GM21576 (cell line): ENCODE measurements around the gene CYP3A5.
"Not testable (repeated sequence)": the region's sequence is repeated elsewhere in the genome, so short reads cannot be mapped to it uniquely, and the experiment has no call there.

Experiments used
- ATAC-seq: cut with Tn5 transposase; IDR thresholded peaks from one replicate; pipeline ENCODE4 v1.9.1; 2021; ENCODE audit warnings: mild to moderate bottlenecking, moderate library complexity; ENCODE audit not compliant: unreplicated experiment

Gene CYP3A5

GRCh38 chr7:99643464-99643863, 36.3 kb downstream of the CYP3A5 start:
- no peak for ATAC-seq

- ATAC-seq, result no peak
Observed at GRCh38 chr7:99642027-99642426, 37.8 kb downstream of the CYP3A5 start.

DNA sequence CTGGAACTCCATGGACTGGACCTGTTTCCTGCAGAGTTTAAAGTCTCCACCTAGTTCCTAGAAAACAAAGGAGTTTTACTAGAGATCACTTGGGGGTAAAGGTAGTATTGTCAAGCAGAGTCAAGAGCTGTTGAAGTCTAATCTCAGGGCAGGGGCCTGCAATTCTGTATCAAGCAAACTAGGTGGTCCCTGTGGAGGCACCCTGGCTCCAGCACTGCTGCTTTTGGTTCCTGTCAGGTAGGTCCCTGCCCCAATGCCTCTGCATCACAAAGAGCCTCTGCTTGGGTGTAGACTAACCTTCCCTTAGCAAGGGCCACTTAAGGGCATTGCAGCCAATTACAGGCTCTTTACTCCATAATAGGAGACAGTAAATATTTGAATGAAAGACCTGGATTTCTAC, 40.5 kb downstream of the CYP3A5 start:
- ATAC-seq, result no peak

DNA sequence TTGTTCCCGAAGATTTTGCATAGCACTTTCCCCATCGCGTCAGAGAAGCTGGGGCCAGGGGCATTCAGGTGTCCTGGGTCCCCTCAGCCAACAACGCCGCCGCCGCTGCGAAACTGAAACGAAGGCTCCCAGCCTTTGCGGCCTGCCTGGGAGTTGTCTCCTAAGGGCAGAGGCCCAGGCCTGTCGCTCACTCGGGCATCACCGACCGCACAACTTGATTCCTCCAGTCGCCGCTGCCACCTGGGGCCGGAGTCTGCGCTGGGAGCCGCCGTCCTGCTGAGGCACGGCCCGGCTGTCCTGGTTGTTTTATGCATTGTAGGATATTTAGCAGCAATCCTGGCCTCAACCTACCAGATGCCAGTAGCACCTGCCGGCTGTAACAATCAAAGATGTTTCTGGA, 41.1 kb downstream of the CYP3A5 start:
- no peak for ATAC-seq

DNA sequence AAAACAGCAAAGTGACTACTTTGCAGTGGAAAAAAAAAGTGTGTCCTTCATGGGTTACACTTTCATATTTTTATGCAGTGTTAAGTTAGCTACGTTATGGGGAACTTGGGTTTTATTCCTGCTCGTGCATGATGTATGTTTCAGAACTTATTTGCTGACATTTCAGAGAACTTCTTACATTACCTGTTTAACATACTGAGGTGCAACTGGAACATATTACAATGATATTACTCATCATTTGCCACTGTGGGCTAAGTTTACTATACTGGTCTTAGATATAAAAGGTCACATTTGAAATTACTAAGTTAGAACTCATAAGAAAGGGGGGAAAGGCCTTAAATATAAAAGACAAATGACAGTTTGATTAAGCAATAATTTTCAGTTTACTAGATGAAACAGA, 42.4 kb downstream of the CYP3A5 start:
- not testable (repeated sequence) for ATAC-seq

- ATAC-seq, result no peak
Observed at GRCh38 chr7:99631295-99632109, 48.3 kb downstream of the CYP3A5 start.

GRCh38 chr7:99629643-99630042, 50.2 kb downstream of the CYP3A5 start:
- no peak for ATAC-seq

- no peak for ATAC-seq
Observed at GRCh38 chr7:99628471-99629465, 51.0 kb downstream of the CYP3A5 start.

- ATAC-seq, result no peak
Observed at GRCh38 chr7:99627513-99627912, 52.3 kb downstream of the CYP3A5 start.

DNA sequence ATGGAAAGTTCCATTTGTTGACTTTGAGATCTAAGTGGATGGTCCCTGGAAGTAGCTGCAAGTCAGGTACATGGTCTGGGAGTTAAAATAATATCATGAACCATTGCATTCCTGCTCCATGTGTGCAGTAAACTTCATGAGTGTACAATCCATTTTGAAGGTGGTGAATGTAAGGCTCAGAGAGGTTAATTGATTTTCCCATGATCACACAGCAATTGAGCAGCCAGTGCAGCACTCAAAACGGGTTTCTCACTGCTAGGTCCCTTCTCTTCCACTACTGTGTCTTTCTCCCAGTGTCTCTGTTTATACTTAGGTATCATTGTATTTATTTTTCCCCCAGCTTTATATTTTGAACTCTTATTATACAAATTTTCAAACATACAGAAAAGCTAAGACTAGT, 53.1 kb downstream of the CYP3A5 start:
- ATAC-seq, result no peak

DNA sequence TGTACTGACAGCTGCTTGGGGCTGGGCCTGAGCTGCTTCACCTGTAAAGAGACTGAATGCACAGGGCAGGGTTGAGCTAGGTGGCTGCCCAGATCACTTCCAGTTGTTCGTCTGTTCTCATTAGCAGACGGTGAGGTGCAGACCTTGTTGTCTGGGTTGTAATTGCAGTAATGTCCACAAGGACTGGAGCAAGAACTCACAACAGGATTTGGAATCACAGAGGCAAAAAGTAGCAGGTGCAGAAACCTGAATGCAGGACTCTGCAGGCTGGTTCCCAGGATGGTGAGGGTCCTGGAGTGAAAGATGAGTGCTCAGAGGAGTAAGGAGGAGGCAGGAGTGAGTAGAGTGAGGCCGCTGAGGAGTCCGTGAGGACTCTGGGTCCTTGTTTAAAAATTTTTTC, 53.8 kb downstream of the CYP3A5 start:
- ATAC-seq, result no peak

DNA sequence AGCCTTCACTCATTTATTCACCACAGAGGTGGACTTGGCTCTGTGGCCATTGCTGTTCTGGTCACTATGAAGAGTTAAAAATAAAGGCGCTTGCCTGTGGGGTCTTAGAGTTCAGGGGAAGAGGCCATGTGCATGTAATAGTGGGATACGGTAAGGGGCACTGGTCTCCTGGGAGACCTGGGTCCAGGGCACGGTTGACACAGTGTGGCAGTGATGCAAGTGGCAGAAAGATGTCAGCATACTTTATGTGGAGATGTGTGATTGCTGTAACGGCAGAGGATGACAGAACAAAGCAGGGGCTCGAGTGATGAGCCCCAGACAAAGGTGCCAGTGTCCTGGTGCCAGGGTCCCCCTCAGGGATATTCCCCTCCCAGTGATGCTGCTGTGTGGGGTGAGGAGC, 54.5 kb downstream of the CYP3A5 start:
- ATAC-seq, result no peak

DNA sequence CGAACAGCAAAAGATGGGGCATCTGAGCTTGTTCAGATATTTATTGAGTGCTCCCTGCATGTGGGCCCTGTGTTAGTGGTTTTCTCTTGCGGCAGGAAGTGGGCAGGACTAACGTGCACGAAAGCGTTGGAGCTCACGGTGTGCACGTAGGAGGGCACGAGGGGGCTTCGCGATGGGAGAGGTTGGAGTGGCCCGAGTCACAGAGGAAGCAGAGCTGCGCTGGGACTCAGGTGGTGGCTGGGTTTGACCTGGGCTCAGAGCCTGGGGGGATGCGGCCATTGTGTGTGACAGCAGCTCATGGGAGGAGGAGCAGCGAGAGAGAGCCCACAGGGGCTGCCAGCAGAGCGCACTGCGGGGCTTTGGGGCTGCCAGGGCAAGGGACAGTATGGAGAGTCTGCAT, 55.3 kb downstream of the CYP3A5 start:
- ATAC-seq, result no peak

DNA sequence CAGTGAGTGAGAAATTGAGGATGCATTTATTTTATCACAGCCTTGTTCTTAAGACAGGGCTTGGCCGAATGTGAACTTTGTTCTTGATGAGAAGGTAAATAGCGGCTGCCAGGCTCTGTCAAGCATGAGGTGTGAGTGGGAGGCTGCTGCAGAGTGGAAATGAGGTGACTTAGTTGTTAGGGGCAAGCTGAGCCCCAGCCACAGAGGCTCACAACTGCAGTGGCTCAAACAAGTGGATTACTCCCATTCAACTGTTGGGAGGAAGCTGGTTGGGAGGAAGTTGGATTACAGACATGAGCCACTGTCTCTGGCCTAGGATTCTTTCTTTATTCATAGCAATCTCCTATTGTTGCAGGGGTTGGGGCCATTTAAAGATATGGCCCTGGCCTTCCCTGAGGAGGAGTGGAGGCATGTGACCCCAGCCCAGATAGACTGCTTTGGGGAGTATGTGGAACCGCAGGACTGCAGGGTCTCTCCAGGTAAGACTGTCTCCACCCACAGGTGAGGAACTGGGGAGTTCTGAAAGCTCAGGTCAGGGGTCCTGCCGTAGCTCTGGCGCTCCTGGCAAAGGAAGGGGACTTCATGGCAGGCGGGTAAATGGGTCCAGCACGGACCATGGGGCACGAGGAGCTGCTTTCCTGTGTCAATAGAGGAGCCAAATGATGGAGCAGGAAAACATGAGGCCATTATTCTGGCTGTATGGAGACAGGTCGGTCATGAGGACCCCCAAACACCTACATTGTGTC, 55.9 kb downstream of the CYP3A5 start:
- no peak for ATAC-seq

GRCh38 chr7:99623091-99623693, 56.6 kb downstream of the CYP3A5 start:
- ATAC-seq, result no peak

DNA sequence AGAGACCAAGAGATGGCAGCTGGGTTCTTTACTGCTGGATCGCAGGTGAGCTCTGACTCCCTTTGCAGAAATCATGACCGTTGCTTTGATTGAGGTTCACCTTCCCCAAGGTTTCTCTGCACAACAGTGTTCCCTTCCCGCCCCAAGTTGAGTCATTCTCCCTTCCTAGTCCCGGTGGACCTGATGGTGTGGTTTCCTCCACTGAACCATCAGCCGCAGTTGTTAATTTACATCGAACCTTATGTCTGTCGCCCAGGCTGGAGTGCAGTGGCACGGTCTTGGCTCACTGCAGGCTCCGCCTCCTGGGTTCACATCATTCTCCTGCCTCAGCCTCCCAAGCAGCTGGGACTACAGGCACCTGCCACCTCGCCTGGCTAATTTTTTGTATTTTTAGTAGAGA, 57.2 kb downstream of the CYP3A5 start:
- ATAC-seq, result no peak

DNA sequence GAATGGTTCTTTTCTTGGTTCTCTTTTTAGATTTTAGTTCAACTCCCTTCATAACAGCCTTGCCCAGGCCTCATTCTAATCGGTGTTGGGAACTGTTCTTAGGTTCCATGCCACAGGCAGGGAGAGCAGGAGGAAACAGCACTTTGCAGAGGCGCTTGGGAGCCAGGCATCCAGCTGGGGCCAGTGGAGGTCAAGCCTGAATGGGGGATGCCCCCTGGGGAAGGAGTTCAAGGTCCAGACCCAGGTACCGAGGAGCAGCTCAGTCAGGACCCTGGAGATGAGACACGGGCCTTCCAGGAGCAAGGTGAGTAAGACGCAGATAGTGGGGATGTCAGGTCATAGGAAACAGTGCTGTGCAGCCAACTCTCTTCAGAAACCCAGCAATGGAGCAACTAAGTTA, 58.5 kb downstream of the CYP3A5 start:
- no peak for ATAC-seq

DNA sequence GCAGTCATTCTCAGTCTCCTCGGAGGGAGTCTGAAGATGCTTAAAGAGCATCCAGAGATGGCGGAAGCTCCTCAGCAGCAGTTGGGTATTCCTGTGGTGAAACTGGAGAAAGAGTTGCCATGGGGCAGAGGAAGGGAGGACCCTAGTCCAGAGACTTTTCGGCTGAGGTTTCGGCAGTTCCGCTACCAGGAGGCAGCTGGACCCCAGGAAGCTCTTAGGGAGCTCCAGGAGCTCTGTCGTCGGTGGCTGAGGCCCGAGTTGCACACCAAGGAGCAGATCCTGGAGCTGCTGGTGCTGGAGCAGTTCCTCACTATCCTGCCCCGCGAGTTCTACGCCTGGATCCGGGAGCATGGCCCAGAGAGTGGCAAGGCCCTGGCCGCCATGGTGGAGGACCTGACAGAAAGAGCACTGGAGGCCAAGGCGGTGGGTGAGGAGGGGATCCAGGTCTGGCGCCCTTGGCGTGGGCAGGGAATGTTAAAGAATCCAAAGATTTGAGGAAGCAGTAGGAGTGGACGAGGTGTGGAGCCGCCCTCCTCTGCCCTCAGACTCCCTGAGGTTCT, 60.1 kb downstream of the CYP3A5 start:
- no peak for ATAC-seq

DNA sequence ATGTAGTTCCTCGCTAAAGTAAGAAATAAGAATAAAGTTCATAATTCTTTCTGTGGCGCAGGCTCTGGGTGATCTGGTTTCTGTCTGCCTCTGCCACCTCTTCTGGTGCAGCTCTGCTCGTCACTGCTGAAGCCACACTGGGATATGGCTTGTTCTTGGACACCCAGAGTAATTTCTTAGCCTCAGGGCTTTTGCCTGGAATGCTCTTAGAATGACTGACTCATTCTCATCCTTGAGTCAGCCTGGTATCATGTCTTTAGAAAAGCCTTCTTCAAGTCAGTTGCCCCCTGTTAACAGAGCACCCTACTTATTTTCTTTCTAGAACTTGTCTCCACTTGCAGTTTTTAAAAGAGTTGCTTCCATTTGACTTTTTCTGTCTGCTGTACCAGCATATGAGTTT, 61.1 kb downstream of the CYP3A5 start:
- no peak for ATAC-seq

DNA sequence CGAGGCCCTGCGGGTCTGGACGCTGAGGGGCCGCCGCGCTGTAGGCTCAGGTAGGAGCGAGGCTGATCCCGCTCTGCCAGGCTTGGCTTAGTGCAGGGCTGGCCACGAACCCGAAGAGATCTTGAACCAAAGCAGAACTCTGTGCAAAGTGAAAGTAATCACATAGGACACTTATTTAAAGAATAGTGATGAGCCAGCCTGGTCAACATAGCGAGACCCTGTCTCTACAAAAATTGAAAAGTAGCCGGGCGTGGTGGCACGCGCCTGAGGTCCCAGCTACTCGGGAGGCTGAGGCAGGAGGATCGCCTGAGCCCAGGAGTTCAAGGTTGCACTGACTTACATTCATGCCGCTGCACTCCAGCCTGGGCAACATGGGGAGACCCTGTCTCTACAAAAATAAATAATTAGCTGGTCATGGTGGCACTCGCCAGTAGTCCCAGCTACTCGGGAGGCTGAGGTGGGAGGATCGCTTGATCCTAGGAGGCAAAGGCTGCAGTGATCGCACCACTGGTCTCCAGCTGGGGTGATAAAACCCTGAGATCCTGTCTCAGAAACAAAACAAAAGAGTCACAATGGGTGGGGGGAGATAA, 62.5 kb downstream of the CYP3A5 start:
- no peak for ATAC-seq
